HG02943 (cell line): ENCODE measurements around the gene MAP6.
A peak's percentile ranks its signal among the peaks of the same experiment; 100 is the strongest.
"Not testable (repeated sequence)": the region's sequence is repeated elsewhere in the genome, so short reads cannot be mapped to it uniquely, and the experiment has no call there.

Source experiments
- ATAC-seq: cut with Tn5 transposase; IDR thresholded peaks from one replicate; pipeline ENCODE4 v1.9.1; 2021; ENCODE audit warnings: mild to moderate bottlenecking, low read depth, moderate library complexity; ENCODE audit not compliant: unreplicated experiment

MAP6 gene

DNA sequence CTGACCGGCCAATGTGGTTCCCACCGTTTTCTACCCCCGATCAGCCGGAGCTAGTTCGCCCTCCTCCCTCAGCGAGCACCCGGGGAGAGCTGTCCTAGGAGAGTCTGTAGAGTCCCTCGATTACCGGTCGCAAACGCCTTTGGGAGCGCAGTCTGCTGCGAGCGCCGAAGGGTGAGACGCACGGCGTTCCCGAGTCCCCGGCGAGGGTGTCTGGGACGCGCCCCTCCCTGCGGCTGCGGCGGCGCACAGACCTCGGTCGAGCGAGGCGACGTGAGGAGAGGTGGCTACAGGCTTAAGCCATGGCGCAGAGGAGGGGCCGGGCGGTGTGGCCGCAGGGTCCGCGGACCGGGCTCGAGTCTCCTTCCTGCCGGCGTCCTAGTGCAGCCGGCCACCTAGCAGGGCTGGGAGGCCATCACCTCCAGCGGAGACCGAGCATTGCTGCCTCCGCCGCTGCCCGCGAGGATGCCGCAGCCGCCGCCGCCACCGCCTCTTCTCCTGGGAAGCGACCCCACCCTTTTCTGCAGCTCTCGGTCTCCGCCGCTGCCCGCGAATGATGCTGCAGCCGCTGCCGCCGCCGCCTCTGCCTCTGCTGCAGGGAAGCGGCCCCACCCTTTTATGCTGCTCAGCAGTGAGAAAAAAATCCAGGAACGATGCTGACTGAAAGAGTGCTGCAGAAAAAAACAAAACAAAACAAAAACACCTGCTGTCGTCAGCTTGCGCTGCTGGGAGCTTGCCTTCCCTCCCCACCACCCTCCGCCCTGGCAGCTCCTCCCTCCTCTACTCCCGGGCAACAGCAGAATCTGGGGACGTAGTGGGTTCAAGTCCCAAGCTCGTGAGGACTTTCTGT lies at the start of gene MAP6:
TSS of gene MAP6 (minus strand) at position 588 of the 847 bp plus-strand sequence. CDS start 669 bp downstream, outside the sequence.
- ATAC-seq, result no peak

DNA sequence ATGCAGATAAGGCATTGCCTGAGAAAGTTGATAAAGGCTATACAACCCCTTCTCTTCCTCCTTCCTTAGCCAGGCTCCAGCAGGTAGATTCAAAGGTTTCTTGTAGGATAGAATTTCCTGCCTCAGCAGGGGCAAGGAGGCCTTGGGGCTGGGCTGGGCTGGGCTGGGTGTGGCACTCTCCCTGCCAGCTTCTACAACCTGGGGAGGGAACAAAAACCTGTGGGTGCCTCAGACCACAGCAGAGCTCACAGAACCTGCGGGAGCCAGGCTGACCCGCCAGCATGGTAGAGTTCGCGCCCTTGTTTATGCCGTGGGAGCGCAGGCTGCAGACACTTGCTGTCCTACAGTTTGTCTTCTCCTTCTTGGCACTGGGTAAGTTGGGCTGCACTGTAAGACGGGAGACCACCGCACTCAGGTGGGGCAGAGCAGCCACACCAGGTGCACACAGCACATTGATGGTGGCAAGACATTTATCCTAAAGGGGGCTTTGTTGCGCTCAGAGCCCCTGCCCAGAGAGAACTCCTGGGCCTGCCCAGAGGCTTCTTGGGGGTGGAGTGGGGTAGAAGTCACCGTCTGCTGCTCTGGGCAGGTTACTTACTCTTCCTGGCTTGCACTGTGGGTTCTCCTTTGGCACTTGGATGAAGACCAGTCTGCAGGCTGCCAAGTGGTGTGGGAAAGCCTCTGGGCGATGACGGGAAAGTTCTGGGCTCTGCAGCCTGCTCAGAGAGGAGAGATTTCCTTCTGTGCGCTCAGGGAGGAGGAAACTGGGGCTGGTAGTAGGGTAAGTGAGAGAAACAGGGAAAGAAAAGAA lies 49.0 kb upstream of the MAP6 start, which contains the start of gene MOGAT2:
TSS of gene MOGAT2 (plus strand) at position 231 of the 811 bp plus-strand sequence. CDS start at position 282, 51 bp downstream.
- no peak for ATAC-seq

DNA sequence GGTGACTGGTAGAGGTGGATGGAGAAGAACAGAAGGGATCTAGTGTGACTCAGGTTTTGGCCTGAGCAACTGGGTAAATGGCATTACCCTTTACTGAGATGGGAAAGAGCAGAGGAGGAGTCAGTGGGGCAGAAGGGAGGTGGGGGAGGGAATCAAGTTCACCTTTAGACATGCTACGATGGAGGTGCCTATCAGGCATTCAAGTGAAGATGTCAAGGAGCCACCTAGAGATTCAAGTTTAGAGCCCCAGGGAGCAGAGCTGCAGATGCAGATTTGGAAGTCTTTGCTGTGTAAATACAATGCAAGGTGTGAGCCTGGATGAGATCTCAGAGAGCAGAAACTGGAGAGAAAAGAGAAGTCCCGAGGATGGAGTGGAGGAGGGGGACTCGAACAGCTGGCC lies 47.8 kb upstream of the MAP6 start:
- ATAC-seq, result no peak

DNA sequence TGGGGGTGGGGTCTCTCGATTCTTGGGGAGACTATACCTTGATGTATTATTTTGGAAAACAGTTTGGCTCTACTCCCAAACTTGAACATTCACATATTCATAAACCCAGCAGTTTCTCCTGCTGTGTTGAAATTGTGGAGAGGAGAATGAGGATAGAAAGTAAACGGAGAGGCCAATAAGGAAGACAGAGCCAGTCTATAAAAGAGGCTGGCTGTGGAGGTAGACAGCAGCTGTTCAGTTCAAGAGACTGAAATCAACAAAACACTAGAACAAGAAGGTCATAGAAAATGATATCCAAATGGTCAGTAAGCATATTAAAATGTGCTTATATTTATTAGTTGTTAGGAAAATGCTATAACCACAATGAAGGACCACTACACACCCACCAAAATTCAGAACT lies 46.9 kb upstream of the MAP6 start:
- no peak for ATAC-seq

DNA sequence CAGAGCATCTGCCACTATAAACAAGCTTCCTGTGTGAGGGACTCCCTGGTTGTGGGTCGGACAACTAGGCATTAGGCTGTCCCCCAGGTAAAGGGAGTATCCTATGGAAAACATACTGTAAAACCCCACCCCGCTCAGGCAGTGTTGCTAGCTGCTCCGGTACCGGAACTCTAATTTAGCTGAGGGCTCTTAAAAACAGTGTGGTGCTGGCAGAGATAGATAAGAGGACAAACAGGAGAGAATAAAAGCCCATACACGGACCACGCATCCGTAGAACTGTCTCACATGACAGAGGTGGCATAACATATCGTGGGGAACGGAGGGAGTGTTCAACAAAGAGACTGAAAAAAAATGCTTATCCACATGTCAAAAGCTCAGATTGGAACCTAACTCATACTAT lies 45.4 kb upstream of the MAP6 start:
- no peak for ATAC-seq

DNA sequence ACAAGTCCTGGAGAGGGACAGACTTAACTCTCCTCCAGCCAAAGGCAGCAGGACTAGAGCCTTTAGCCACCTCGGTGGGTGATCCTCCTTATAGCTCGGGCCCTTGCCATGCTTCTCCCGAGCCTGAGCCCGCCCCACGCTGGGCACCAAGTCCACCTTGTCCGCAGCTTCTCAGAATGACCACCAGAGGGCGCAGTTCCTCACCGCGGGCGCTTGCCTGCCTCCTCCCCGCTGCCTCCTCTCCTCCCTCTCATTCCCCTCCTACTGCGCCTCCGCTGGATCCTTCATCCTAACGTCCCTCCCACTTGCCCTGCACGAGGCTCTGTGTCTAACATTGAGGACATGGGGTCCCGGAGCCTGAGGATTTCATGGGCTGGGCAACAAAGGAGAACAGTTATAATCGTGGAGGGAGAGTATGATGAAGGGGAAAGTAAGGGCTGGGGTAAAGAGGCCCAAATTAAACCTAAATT lies 37.5 kb upstream of the MAP6 start:
- ATAC-seq, result no peak

DNA sequence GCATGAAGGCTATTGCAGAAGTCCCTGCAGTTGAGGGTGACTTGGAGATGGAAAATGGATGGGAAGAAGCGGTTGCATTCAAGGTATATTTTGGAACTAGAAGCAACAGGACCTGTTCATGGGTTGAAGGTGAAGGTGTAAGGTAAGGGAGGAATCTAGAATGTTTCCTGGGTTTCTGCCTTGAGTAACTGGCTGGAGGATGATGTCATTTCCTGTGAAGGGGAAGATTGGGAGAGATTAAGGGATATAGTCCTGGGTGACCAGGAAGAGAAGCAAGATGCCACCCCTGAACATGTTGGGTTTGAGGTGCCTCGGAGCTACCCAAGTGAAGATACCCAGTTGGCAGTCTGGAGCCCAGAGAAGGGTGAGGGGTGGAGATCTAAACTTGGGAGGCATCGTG lies 36.7 kb upstream of the MAP6 start:
- no peak for ATAC-seq

DNA sequence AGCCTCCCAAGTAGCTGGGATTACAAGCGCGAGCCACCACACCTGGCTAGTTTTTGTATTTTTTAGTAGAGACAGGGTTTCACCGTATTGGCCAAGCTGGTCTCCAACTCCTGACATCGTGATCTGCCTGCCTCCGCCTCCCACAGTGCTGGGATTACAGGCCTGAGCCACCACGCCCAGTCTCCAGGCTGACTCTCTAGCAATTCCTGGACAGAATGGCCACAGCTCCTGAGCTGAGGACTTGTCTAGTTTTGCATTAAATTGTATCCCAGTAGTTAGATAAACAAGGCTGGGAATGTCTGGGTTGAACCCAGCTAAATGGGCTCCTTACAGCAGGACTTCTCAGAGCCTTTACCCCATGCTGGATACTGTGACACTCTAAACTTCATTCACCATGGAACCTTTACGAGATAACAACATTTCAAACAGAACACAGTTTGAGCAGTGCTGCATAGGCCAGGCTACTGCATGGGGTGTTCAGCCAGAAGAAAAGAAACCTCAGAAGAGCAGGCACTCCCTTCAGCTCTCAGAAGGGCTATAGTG lies 34.9 kb upstream of the MAP6 start:
- ATAC-seq, result no peak

DNA sequence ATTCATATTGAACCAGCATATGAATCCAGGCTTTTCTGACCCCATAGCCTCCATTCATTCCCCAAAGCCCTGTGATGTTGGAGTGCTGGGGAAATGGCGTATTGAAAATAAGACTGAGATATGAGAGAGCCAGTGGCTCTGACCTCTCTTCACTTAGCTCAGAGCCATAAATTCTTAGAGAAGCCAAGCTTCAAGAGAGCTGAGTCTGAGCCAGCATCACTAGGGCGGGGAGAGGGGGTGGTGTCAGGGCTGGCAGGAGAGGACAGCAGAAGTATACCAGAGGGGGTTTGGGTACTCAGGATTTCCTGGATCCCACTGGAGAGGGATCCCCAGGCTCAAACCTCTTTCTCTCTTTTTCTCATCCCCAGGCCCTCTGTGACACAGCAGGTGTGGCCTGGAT lies 32.1 kb upstream of the MAP6 start:
- no peak for ATAC-seq

DNA sequence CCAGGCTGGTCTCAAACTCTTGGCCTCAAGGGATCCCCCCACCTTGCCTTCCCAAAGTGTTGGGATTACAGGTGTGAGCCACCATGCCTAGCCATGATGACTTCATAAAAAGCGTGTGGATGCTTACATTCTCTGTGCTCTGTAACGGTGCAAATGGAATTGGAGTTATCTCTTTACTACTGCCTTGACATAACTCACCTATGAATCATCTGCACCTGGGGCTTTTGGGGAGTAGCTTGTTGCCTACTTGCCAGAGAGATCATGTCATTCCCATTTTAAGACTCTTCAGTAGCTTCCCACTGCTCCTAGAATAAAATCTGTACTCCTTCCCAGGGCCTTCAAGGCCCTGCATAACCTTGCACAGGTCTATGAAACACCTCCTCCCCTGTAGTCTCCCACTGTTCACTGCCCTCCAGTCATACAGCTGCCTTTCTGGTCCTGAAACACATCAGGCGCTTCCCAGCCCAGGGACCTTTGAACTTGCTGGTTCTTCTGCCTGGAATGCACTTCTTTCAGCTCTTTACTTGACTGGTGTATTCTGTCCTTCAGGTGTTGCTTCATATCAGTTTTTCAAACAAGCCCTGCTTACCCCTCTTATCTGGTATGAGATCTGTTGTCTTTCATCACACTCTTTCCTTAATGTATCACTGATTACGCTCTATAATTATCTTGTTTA lies 29.2 kb upstream of the MAP6 start:
- no peak for ATAC-seq

DNA sequence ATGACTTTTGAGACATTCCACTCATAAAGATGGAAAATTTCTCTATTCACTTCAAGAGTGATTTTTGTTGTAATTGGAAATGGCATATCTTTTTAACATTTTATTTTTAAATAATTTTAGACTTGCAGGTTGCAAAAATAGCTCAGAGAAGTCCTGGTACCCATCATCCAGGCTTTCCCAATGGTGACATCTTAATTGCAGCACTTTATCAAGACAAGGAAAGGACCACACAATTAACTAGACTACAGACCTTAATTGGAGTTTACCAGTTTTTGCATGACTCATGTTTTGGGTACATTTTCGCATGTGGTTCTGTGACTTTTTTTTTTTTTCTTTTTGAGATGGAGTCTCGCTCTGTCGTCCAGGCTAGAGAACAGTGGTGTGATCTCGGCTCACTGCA lies 23.0 kb upstream of the MAP6 start:
- ATAC-seq, result no peak

DNA sequence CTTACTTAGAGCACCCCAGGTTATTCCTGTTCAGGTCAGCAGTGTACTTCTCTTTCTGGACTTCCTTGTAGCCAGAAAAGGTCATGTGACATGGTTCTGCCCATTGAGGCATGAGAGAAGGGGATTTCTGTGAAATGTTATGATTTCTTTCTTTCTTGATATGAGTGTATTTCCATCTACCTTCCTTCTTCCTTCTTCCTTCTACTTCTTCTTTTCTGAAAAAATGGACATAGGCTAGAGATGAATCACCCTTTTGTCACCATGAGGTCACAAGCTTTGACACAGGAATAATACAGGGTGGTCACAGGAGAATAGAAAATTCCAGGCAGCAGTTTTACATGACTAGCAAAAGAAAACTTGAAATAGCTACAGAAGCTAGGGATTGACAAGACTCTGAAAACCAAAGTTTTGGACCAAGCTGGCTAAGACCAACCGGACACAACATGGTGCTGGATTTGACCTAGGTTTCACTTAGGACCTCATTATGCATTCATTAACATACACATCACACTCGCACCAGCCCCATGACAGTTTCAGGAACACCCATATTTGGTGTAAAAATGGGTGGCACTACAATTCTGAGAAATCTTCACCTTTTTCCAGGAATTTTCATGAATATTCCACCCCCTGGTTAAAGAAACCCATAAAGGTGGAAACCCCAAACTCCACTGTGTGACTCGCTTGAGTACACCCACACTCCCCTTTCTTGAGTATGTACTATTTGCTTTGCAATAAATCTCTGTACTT lies 21.2 kb upstream of the MAP6 start:
- peak; percentile 57 for ATAC-seq

DNA sequence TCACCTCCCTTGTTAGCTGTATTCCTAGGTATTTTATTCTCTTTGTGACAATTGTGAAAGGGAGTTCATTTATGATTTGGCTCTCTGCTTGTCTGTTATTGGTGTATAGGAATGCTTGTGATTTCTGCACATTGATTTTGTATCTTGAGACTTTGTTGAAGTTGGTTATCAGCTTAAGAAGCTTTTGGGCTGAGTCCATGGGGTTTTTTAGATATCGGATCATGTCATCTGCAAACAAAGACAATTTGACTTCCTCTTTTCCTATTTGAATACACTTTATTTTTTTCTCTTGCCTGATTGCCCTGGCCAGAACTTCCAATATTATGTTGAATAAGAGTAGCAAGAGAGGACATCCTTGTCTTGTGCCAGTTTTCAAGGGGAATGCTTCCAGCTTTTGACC lies 15.0 kb upstream of the MAP6 start:
- not testable (repeated sequence) for ATAC-seq

DNA sequence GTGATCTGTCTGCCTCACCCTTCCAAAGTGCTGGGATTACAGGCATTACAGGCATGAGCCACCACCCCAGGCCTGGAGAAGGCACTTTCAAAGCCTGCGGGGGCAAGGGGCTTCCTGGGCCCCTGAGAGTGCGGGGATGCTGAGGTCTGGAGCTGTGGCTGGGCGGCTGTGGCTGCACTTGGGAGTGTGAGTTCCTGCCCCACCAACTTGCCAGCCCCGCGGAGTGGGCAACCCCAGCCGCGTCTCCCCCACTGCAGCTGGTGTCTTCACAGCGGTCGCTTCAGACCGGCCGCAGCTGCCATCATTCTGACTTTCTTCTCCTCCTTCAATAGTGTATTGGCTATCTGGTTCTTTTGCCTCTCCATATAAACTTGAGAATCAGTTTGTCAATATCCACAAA lies 10.7 kb upstream of the MAP6 start:
- ATAC-seq, result no peak

DNA sequence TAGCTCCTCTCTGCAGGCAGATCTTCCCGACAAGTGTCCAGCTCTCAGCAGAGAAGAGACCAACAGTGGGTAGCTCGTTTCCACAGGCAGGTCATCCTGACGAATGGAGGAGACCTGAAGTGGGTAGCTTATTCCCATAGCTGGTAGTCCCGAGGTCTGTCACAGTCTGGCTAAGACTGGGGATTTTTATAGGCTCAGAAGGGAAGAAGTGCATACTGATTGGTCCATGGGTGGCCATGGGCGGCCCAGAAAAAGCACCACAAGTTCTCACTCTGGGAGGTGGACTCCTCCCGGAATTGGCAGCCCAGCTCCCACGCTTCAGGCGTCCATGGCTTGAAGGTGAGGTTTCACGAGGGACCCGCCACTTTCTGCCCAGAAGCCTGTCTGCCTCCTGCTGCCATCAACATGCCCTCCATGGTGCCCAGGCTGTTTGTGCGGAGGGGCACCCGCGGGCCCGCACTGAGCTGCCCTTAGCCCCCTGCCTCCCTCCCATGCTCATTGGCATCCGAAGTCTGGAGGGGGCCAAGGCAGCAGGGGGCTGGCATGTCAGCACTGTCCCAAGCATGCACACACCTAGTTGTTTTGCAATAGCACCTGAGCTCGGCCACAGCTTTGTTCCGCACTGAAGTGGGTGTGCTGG lies 9.9 kb upstream of the MAP6 start:
- no peak for ATAC-seq

DNA sequence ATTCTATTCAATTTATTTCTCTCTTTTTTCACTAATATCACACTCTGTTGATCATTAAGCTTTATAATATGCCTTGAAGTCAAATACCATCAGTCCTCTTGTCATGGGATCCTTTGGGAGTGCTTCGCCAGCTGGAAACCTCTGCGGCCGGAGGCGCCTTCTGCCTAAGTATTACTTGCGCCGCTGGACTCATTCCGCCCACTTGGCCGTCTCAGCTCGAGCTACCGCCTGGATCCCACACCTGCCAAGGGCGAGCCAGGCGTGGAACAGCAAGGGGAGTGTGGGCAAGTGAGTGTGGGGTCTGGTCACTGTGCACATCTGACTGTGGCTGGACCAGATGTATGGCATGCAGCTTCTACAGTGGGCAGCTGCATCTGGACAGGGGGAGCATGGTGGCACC lies 9.1 kb upstream of the MAP6 start:
- no peak for ATAC-seq

DNA sequence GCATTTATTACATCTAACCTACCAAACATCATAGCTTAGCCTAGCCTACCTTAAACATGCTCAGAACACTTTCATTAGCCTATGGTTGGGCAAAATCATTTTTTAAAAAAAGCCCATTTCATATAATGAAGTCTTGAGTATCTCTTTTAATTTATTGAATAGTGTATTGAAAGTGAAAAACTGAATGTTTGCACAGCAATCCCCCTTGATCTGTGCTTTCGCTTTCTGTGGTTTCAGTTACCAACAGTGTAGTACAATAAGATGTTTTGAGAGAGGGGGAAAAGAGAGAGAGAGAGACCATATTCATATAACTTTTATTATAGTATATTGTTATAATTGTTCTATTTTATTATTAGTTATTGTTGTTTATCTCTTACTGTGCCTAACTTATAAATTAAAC lies 8.4 kb upstream of the MAP6 start:
- ATAC-seq, result no peak

DNA sequence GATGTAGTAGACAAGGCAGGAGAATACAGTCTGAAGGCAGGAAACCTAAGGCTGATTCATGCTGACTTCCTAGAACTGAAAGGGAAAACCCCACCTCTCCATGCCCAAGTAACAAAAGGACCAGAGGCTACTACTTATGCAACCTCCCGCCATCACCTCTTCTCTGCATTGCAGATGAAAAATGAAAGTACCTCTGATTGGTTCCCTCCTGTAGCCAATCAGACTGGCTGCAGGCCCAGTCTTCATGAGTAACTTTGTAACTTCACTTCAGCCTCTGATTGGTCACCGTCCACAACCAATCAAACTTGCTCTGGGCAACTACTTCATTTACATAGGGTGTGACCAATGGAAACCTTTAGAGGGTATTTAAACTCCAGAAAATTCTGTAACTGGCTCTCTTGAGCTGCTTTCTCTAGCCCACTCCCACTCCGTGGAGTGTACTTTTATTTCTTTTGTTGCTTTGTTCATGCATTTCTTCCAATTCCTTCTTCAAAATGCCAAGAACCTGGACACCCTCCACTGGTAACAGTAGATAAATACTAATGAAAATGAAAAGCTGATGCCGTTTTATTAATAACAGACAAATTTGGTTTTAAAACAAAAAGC lies 5.2 kb upstream of the MAP6 start:
- ATAC-seq, result no peak

DNA sequence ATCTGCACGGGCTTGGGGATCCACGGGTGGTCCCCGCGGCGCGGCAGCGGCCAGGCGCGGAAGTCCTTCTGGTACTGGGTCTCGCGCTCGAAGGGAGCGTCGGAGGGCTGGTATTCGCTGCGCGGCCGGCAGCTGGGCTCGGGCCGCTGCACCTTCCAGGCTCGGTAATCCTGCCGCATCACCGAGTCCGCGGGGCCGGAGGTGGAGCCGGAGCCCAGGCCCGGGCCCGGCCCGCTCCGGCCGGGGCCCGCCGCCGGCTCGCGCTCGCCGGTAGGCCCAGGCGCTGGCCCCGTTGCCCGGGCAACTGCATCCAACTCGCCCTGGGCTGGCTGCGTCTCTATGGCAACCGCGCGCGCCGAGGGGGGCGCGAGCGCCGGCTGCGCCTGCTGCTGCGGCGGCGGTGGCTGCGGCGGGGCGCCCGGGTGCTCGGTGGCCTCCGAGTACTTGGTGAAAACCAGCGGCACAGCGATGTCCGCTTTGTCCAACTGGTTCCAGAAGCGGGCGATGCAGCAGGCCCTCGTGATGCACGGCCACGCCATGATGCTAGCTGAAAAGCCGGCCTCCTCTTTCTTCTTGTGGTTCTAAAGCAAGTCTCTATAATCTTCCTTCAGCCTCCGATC lies 897 bp downstream of the MAP6 start:
- ATAC-seq, result no peak
